NOMO-1 treated with DMSO at 0.1 percent for 48 hours (cell line): ENCODE measurements around the gene SLC35G6.
"Not testable (repeated sequence)": the region's sequence is repeated elsewhere in the genome, so short reads cannot be mapped to it uniquely, and the experiment has no call there.

Experiments used
- DNase-seq: peaks from one replicate; lab custom pipeline; 2025; ENCODE audit not compliant: unreplicated experiment; lab: John Stamatoyannopoulos, UW

Gene SLC35G6

GRCh38 chr17:7460850-7461660 lies 20.2 kb upstream of the SLC35G6 start:
- no peak for DNase-seq

DNA sequence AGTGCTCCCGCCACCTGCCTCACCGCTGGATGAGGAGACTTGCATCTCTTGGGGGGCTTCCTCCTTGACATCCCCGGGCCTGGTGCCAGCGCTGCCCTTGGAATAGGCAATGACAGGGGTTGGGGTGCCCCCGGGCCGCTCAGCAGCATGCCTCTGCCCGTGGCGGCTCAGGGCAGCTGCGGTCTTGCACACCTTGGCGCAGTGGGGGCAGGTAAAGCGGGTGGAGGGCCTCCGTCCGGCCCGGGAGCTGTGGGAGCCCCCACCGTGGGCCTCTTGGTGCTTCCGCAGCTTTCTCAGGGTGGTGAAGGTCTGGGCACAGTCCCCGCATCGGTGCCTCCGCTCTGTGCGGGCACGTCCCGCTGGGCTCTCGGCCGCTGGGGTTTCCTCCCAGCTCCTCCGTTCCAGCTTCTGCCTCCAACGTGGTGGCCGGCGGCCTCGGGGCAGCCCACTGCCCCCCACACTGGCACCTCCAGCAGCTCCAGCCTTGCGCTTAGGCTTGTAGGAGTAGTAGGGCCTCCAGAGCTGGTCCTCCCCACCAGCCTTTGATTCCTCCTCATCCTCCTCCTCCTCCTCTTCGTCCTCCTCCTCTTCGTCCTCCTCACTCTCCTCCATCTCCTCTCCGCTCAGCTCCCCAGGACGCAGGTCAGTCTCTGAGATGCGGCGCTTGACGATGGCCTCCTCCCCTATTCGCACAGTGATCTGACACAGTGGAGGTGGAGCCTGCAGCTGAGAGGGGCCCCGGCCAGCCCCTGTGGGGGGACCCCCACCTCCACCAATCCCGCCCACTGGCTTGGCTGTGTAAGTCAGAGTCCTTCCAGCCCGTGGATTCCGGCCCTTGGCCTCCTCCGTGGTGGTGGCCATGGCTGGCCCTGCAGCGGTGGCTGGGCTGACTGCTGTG lies 18.5 kb upstream of the SLC35G6 start:
- no peak for DNase-seq

DNA sequence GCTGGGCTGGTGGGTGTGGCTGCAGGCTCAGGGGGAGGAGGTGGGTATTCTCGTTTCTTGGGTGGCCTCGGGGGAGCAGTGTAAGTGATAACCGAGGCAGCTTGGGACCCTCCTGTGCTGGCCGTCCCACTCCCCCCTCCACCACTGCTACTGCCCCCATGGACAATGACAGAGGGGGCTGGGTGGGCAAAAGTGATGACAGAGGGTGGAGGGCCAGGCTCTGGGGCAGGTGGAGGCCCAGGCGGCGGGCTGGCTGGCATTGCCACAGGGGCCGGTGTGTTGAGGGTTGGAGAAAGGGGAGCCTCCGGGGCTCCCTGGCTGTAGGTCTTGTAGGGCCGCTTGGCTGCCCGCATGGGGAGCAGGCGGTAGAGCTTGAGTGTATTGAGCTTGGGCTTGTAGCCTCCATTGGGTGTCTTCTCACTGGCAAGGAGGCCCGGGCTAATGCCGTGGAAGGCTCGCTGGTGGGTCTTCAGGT lies 17.8 kb upstream of the SLC35G6 start:
- no peak for DNase-seq

GRCh38 chr17:7464081-7464480 lies 17.2 kb upstream of the SLC35G6 start:
- DNase-seq: no peak

GRCh38 chr17:7465597-7466275 lies 15.5 kb upstream of the SLC35G6 start:
- DNase-seq: no peak

- DNase-seq: no peak
These were observed 15.0 kb upstream of the SLC35G6 start for GRCh38 chr17:7466318-7466638.

DNA sequence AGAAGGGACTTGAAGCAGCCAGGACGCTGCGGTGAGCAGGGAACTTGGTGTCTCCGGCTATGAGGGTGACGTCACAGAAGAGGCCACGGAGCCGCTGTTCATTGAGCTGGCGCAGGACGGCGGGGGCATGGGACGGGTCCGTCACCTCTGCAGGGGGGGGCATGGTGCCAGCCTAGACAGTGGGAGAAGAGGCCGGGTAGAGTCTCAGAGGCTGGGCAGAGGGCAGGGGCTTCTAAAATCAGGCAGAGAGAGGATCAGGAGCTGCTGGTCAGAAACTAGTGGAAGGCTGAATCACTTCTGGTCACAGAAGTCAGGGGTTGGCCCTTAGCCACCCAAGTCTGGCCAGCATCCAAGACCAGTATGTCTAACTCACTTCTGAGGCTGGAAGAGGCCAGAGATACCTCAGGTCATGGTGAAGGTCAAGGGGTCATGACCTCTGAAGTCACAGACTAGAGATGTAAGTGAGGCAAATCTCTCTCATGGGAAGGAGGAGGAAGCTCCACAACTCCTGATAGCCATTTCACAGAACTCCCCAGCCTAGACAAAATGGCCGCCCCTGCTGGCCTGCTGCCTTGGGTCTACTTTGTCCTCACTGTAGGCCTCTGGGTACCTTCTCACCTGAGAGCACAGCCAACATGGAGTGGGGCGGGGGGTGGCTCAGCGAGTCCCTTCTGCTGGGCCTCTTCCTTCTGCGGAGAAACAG lies 14.5 kb upstream of the SLC35G6 start:
- no peak for DNase-seq

GRCh38 chr17:7467498-7467897 lies 13.7 kb upstream of the SLC35G6 start:
- DNase-seq: no peak

DNA sequence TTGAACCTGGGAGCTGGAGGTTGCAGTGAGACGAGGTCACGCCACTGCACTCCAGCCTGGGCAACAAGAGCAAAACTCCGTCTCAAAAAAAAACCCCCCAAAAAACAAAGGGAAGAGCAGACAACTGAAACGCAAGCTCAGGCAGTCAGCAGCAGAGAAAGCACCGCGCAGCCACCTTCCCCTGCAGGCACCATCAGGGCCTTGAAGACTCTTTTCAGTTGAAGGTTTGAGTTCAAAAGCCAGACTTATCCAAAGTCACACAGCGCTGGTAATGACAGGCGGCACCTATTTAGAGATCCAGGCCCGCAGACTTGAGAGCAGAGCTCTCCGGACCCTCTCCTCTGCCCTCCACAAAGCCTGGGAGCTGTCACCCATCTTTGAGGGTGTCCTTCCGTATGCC lies 13.0 kb upstream of the SLC35G6 start:
- DNase-seq: no peak

GRCh38 chr17:7468804-7469389 lies 12.3 kb upstream of the SLC35G6 start:
- no peak for DNase-seq

GRCh38 chr17:7469843-7470242 lies 11.4 kb upstream of the SLC35G6 start:
- DNase-seq: not testable (repeated sequence)

- not testable (repeated sequence) for DNase-seq
These were observed 10.7 kb upstream of the SLC35G6 start for GRCh38 chr17:7470457-7470973.

DNA sequence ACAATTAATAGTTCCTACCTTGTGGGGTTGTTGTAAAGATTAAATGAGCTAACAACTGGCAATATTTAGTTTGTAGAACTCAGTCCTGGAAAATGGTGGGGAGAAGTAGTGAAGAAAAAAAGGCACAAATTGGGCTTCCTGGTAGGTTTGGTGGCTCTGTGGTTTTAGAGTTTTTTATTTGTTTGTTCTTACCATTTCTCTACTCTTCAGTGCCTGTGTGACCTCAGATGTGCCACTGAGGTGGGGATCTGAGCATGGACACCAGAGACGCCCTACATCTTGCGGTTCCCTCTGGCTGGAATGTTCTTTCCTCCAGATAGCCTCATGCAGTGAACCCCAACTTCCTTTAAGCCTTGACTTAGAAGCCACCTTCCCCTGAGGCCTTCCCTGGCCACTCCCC lies 9.5 kb upstream of the SLC35G6 start:
- no peak for DNase-seq

DNA sequence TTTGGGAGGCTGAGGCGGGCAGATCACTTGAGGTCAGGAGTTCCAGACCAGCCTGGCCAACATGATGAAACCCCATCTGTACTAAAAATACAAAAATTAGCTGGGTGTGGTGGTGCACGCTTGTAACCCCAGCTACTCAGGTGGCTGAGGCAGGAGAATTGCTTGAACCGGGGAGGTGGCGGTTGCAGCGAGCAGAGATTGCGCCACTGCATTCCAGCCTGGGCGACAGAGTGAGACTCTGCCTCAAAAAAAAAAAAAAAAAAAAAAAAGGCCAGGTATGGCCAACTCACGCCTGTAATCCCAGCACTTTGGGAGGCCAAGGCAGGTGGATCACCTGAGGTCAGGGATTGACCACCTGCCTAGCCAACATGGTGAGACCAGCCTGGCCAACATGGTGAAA lies 6.5 kb upstream of the SLC35G6 start:
- not testable (repeated sequence) for DNase-seq

GRCh38 chr17:7475764-7476422 lies 5.4 kb upstream of the SLC35G6 start:
- DNase-seq: peak; percentile 49

- DNase-seq: no peak
These were observed 4.8 kb upstream of the SLC35G6 start for GRCh38 chr17:7476494-7476893.

GRCh38 chr17:7476951-7477350 lies 4.3 kb upstream of the SLC35G6 start:
- DNase-seq: no peak

- DNase-seq: peak; percentile 29
These were observed 3.6 kb upstream of the SLC35G6 start for GRCh38 chr17:7477392-7478275.
